Measurements from ENCODE around the gene CARNS1. TPM values are rescaled to one million over a fixed set of nuclear protein-coding genes. Genes with fewer than 3 reads are reported as not detected.

CARNS1 gene
- polyA plus RNA-seq, 1 donor = 87.1 TPM

- no peak for DNase-seq
Measured at GRCh38 chr11:67375320-67376055, 40.0 kb upstream of the CARNS1 start.

DNA sequence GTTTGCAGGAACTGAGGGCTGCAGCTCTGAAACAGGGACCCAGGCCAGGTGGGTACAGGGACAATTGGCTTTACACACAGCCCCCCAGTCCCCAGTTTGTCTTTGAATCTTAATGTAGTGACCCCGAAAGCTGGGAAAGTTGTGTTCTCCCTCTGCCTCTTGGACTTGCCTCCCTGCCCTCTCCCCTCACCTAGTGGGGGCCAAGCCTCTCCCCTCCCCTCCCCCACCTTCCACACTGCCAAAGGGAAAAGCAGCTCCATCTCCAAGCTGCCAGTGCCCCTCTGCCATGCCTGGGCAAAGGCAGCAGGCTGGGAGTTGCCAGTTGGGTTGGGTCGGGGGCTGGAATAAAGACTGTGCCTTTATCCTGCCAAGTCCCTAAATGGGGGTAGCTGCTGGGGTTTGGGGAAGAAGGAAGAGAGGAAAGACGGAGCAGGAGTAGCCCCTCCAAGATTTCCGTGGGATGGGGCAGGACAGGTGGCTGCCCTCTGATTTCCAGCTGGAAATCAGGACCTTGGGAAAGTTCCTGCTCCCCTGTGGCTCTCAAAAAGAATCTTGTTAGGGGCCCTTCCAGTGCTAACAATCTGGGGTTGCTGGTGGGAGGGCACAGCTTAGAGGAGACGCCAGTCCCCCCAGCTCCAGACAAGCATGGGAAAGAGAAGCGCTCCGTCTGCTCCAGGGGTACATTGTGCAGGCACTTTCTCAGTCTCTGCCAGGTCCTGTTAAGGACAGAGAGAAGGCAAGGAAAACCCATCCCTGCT lies 39.2 kb upstream of the CARNS1 start:
- no peak for DNase-seq

DNA sequence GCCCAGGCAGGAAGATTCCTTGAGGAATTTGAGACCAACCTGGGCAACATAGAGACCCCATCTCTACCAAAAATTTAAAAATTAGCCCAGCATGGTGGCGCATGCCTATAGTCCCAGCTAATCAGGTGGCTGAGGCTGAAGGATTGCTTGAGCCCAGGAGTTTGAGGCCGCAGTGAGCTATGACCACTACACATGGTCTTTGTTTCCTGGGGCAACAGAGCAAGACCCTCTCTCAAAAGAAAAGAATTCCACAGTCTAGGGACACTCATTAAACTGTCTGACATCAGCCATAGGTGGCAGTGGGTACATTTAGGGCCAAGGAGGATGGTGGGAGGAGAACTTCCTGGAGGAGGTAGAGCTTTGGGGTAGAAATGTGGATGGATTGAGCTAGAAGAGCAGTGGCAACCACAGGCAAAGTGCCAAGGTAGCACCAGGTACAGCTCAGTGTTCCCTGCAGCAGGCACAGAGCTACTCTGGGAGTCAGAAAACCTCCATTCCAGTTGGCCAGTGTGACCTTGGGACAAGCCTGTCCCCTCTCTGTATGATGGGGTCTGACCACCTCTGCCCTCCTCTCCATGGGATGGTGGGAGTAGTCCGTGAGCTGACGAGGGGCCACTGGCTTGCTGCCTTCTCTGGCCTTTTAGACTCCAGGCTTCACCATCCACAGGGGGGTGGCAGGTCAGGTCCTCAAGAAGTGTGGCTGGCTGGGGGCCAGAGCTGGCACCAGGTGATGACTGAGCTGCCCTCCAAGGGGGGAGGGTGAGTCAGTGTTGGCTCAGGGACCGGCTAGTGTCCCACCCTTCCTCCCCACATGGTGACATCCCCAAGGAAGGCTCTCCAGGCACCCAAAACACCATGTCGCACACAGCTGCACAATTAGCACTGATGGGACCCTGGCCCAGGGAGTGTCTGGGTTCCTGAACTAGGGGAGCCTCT lies 38.3 kb upstream of the CARNS1 start:
- DNase-seq = no peak

DNA sequence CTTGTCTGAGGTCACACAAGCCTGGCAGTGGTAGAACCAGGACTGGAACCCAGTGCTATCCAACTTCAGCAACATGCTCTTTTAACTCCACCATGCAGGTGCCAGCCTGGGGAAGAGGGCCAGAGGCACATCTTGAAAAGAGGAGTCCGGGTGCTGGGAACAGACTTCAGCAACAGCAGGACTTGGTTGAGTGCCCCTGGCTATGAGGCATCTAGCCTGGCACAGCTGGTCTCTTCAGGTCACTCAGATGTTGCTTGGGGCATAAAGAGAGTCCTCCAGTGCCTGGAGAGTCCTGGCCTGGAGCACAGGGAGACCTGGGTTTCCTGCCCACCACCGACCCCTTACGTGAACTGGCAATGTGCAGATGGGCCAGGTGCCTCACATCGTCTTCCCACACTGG lies 36.9 kb upstream of the CARNS1 start:
- DNase-seq = no peak

GRCh38 chr11:67379061-67380058 lies 36.1 kb upstream of the CARNS1 start:
- DNase-seq = no peak

DNA sequence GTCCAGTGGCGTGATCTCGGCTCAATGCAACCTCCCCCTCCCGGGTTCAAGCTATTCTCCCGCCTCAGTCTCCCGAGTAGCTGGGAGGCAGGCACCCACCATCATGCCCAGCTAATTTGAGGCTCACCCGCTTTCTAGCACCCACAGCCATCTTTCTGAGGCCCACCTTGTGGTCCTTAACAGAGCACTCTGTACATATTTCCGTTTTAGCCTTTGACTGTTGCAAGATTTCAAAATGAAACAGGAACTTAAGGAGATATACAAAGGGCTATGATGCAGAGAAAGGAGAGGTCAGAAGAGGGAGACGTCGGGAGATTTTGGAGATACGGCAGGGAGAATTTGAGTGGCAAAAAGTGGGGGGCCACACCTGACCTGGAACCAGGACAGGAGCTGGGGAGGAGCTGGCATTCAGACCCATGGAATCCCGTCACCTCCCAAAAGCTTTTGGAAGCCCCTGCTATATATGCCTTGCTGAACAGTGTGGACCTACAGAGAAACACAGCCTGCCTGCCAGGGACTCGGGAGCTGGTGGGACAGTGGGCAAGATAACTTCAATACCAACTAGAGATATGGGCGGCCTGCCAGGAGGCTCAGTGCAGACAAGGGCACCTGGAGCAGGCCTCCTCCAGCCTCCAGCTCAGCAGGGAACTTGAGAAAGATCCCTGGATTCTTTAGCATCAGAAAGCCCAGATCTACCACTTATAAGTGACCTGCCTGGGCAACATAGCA lies 34.1 kb upstream of the CARNS1 start:
- DNase-seq = no peak

- DNase-seq = peak; percentile 74
Measured at GRCh38 chr11:67382276-67383136, 33.0 kb upstream of the CARNS1 start.

DNA sequence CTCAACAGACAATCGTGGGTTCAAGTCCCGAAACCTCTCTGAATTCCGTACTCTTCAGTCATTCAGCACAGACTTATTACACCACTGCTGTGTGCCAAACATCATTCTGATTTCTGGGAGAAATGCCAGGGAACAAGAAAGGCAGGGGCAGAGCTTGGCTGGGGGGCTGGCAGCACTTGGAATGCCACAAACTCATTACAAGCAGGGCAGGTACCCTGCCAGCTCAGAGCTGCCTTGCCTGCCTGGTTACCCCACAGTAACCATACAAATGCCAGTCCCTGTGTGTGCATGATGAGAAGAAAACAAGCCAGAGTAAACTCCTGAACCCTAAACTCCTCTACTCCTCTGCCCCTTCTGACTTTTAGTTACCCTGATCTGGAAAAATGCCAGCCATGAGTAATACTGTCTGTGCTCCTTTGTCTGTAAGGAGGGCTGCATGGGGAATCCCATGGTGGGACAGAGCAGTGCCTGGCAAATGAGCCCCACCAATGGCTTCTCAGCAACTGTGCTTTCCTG lies 30.6 kb upstream of the CARNS1 start:
- no peak for DNase-seq

GRCh38 chr11:67387069-67387468 lies 28.4 kb upstream of the CARNS1 start:
- DNase-seq = no peak

- DNase-seq = no peak
Measured at GRCh38 chr11:67387518-67387917, 28.0 kb upstream of the CARNS1 start.

DNA sequence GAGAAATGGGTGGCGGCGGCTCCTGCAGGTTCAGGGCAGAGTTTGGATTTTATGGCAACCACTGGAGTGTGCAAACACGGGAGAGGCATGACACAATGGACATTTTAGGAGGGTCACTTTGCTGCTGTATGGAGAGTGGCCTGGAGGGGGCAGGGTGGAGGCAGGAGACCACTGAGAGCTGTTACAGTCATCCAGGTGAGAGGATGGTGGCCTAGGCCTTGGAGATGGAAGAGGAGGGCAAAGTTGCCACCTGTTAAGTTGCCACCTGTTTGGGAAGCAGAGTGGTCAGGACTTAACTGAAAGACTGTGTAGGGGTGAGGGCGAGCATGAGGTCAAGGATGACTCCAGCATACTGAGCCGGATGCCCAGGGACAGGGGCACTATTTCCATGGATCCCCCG lies 26.0 kb upstream of the CARNS1 start:
- no peak for DNase-seq

DNA sequence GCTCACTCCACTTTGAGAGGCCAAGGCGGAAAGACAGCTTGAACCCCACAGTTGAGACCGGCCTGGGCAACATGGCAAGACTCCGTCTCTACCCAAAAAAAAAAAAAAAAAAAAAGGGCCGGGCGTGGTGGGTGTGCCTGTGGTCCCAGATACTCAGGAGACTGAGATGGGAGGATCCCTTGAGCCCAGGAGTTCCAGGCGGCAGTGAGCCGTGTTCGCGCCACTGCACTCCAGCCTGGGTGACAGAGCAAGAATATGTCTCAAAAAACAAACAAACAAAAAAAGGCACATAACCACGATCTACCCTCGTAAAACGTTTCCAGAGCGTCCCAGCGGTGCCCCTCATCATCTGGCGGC lies 24.6 kb upstream of the CARNS1 start:
- DNase-seq = no peak

GRCh38 chr11:67391304-67392182 lies 23.9 kb upstream of the CARNS1 start, which contains the start of gene RAD9A:
Gene RAD9A, plus strand, starts transcription at chr11:67391986. Its CDS starts 59 bp downstream, at chr11:67392045.
- DNase-seq = peak; percentile 97

DNA sequence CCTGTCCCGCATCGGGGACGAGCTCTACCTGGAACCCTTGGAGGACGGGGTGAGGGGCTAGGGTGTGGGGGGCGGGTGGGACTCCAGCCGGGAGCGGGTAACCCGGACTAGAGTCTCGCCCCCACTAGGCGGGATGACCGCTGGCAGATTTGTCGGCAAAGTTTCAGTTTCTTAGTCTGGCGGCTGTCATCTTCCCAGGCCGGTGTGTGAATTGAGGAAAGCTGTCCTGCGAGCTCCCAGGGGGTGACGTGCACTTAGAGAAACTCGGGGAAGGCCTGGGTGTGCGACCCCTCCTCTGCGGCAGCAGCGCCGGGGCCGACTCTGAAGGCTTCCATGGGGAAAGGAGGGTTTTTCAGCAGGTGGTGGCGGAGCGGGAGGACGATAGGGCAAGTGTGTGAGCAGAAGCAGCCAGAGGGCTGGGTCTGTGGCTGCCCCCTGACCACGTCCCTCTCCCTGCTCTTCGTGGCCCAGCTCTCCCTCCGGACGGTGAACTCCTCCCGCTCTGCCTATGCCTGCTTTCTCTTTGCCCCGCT lies 23.2 kb upstream of the CARNS1 start:
- no peak for DNase-seq

GRCh38 chr11:67393437-67393836 lies 22.0 kb upstream of the CARNS1 start:
- no peak for DNase-seq

DNA sequence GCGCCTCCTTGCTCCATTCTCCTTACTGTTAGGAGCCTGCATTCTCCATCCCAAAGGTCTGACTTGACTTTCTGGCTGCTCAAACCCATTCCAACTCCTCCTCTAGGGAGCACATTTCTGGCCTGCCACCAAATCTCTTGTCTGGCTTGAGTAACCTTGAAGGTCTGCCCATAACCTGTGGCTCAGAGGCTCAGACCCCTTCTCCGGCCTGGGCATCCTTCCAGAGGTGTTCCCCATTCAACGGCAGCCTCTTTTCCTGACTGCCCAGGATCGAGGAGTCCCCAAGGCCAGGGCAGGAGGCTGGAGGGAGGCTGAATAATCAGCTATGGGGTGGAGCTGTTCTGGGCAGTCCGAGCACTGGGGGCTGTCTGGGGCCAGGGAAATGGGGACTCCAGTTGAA lies 21.5 kb upstream of the CARNS1 start:
- DNase-seq = no peak

DNA sequence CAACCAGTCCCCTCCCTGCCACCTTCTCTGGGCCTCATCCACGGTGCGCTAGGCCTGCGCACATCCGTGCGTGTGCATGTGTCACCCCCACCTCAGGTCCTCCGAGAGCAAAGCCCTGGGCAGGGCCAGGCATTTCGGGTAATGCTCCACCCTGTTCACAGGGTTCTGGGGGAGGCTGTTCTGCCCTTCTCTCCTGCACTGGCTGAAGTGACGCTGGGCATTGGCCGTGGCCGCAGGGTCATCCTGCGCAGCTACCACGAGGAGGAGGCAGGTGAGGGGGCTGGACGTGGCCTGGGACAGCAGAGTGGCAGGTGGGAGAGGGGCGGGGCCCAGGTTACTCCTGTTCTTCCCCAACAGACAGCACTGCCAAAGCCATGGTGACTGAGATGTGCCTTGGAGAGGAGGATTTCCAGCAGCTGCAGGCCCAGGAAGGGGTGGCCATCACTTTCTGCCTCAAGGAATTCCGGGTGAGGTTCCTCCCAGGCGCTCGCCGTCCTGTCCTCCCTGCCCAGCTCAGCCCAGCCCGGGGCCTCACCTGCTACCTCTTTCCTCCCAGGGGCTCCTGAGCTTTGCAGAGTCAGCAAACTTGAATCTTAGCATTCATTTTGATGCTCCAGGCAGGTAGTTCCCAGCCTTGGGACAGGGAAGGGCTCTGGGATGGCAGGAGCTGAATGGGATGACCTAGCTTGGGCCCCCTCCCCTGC lies 19.8 kb upstream of the CARNS1 start:
- no peak for DNase-seq

- no peak for DNase-seq
Measured at GRCh38 chr11:67396259-67396581, 19.3 kb upstream of the CARNS1 start.
